Karpas-422 (cell line): ENCODE measurements around the gene KIF5A. TPM values are rescaled to one million over a fixed set of nuclear protein-coding genes. Genes with fewer than 3 reads are reported as not detected.
A peak's percentile ranks its signal among the peaks of the same experiment; 100 is the strongest.

Source experiments
- DNase-seq: peaks from one replicate; pipeline ENCODE4 v3.0.0-alpha.2; 2015
- H2AFZ ChIP-seq: fragments of 200-600 bp; sonication (generic); 2 replicates; pipeline ENCODE4 v1.6.1; 2014; ENCODE audit warnings: antibody characterized with exemption, low read length, mixed read lengths
- H3K27ac ChIP-seq: fragments of 200-600 bp; sonication (generic); 2 replicates; pipeline ENCODE4 v1.5.1; 2014; ENCODE audit warnings: mild to moderate bottlenecking, low read length, moderate library complexity
- H3K27me3 ChIP-seq: fragments of 200-600 bp; sonication (generic); 2 replicates; pipeline ENCODE4 v1.6.1; 2014; ENCODE audit warnings: low read length, mixed read lengths
- H3K36me3 ChIP-seq: fragments of 200-600 bp; sonication (generic); 2 replicates; pipeline ENCODE4 v1.6.1; 2014; ENCODE audit warnings: low read length, mixed read lengths; ENCODE audit not compliant: insufficient read depth
- H3K4me1 ChIP-seq: fragments of 200-600 bp; sonication (generic); 2 replicates; pipeline ENCODE4 v1.6.1; 2014; ENCODE audit warnings: mild to moderate bottlenecking, low read length, mixed read lengths
- H3K4me2 ChIP-seq: fragments of 200-600 bp; sonication (generic); 2 replicates; pipeline ENCODE4 v1.6.1; 2014; ENCODE audit warnings: low read length, low read depth, mild to moderate bottlenecking; ENCODE audit not compliant: poor library complexity, severe bottlenecking
- H3K4me3 ChIP-seq: fragments of 200-600 bp; sonication (generic); 2 replicates; pipeline ENCODE4 v1.5.1; 2014; ENCODE audit warnings: mild to moderate bottlenecking, antibody characterized with exemption, low read length, mixed read lengths
- H3K79me2 ChIP-seq: fragments of 200-600 bp; sonication (generic); 2 replicates; pipeline ENCODE4 v1.6.1; 2014; ENCODE audit warnings: mild to moderate bottlenecking, low read length, mixed read lengths
- H3K9ac ChIP-seq: fragments of 200-600 bp; sonication (generic); 2 replicates; pipeline ENCODE4 v1.6.0; 2014; ENCODE audit warnings: low read length
- H3K9me2 ChIP-seq: fragments of 200-600 bp; sonication (generic), shearing (Covaris generic); replicated peaks from 2 replicates; pipeline ENCODE4 v1.6.0; 2014; ENCODE audit warnings: mild to moderate bottlenecking, low read length, moderate library complexity; ENCODE audit not compliant: insufficient read depth
- H3K9me3 ChIP-seq: fragments of 300-700, 200-600 bp; sonication (generic); 2 replicates; pipeline ENCODE4 v1.6.1; 2014; ENCODE audit warnings: low read length, mixed read lengths
- H4K20me1 ChIP-seq: fragments of 200-600 bp; sonication (generic); 2 replicates; pipeline ENCODE4 v1.6.1; 2014; ENCODE audit warnings: mild to moderate bottlenecking, antibody characterized with exemption, low read length, low read depth; ENCODE audit not compliant: insufficient read depth
- total RNA-seq: library from RNA; depleted of rRNA; stranded (reverse); fragments of >200 nt; shearing (Covaris generic); gene quantifications from 2 replicates; pipeline ENCODE4 v1.2.3, GENCODE V29; 2014; ENCODE audit warnings: low replicate concordance

KIF5A gene
- total RNA-seq, 1 experiment from 2014 or later: 21.5 TPM

- no peak overlapping the region for H2AFZ ChIP-seq
- H4K20me1 ChIP-seq: no peaks in the 10 kb centered on the region
- no peaks in the 10 kb centered on the region for H3K9me3 ChIP-seq
- peaks cover 69% of the 10 kb centered on the region for H3K79me2 ChIP-seq
- no peaks in the 10 kb centered on the region for H3K9me2 ChIP-seq
- H3K4me2 ChIP-seq: peak overlapping the region; percentile 97
- peak overlapping the region; percentile 90 for H3K4me3 ChIP-seq
- H3K27me3 ChIP-seq: no peaks in the 10 kb centered on the region
- peak overlapping the region; percentile 85 for H3K9ac ChIP-seq
- peaks cover 10% of the 10 kb centered on the region for H3K36me3 ChIP-seq
- H3K4me1 ChIP-seq: peaks cover 72% of the 10 kb centered on the region
- H3K27ac ChIP-seq: peak overlapping the region; percentile 96
- DNase-seq: peak; percentile 54
Measured at GRCh38 chr12:57551637-57552305, 1.9 kb downstream of the KIF5A start.

- DNase-seq: peak; percentile 51
- no peaks in the 10 kb centered on the region for H4K20me1 ChIP-seq
Measured at GRCh38 chr12:57552306-57552651, 2.4 kb downstream of the KIF5A start.

GRCh38 chr12:57552835-57553313 lies 3.0 kb downstream of the KIF5A start:
- Histone ChIP-seq H3K27me3 (no peaks in the 10 kb centered on the region), H3K79me2 (peaks cover 75% of the 10 kb centered on the region), H3K9me2 (no peaks in the 10 kb centered on the region), H3K4me2 (peak overlapping the region; percentile 97), H3K9me3 (no peaks in the 10 kb centered on the region), H3K4me1 (peaks cover 65% of the 10 kb centered on the region), H3K36me3 (peaks cover 13% of the 10 kb centered on the region), H2AFZ (no peak overlapping the region), H3K27ac (peak overlapping the region; percentile 96), H3K9ac (peak overlapping the region; percentile 85), H4K20me1 (no peaks in the 10 kb centered on the region), H3K4me3 (peak overlapping the region; percentile 90)
- peak; percentile 55 for DNase-seq

More at GRCh38 chr12:57552306-57552651, 2.4 kb downstream of the KIF5A start:
- Histone ChIP-seq H3K9me2 (no peaks in the 10 kb centered on the region), H3K9me3 (no peaks in the 10 kb centered on the region), H3K36me3 (peaks cover 13% of the 10 kb centered on the region), H3K4me1 (peaks cover 71% of the 10 kb centered on the region), H3K4me2 (peak overlapping the region; percentile 97), H3K27ac (peak overlapping the region; percentile 96), H3K27me3 (no peaks in the 10 kb centered on the region), H2AFZ (no peak overlapping the region), H3K79me2 (peaks cover 71% of the 10 kb centered on the region), H3K9ac (peak overlapping the region; percentile 85), H3K4me3 (peak overlapping the region; percentile 90)

- no peaks in the 10 kb centered on the region for H3K27me3 ChIP-seq
- DNase-seq: peak; percentile 96
- no peak overlapping the region for H2AFZ ChIP-seq
- H3K36me3 ChIP-seq: peaks cover 13% of the 10 kb centered on the region
- no peaks in the 10 kb centered on the region for H3K9me2 ChIP-seq
- H3K9ac ChIP-seq: peak overlapping the region; percentile 85
- peak overlapping the region; percentile 90 for H3K4me3 ChIP-seq
- peaks cover 80% of the 10 kb centered on the region for H3K79me2 ChIP-seq
- H3K4me1 ChIP-seq: peaks cover 58% of the 10 kb centered on the region
- H3K4me2 ChIP-seq: peak overlapping the region; percentile 97
- peak overlapping the region; percentile 96 for H3K27ac ChIP-seq
- H4K20me1 ChIP-seq: no peaks in the 10 kb centered on the region
- no peaks in the 10 kb centered on the region for H3K9me3 ChIP-seq
Measured at GRCh38 chr12:57553343-57554202, 3.7 kb downstream of the KIF5A start.

- Histone ChIP-seq H3K4me3 (peak overlapping the region; percentile 90; the same call in 1 of the 2 replicates), H4K20me1 (no peaks in the 10 kb centered on the region), H3K27me3 (no peaks in the 10 kb centered on the region), H3K4me1 (peaks cover 49% of the 10 kb centered on the region), H3K27ac (peak overlapping the region; percentile 96), H3K79me2 (peaks cover 85% of the 10 kb centered on the region), H3K9ac (peak overlapping the region; percentile 85; the same call in 1 of the 2 replicates), H3K36me3 (peaks cover 13% of the 10 kb centered on the region), H3K9me2 (no peaks in the 10 kb centered on the region), H3K4me2 (peak overlapping the region; percentile 97), H2AFZ (no peak overlapping the region), H3K9me3 (no peaks in the 10 kb centered on the region)
- no peak for DNase-seq
Measured at GRCh38 chr12:57554453-57554852, 4.6 kb downstream of the KIF5A start.

- Histone ChIP-seq H4K20me1 (no peaks in the 10 kb centered on the region), H2AFZ (no peak overlapping the region), H3K4me2 (peak overlapping the region; percentile 97), H3K9me3 (no peaks in the 10 kb centered on the region), H3K27ac (peak overlapping the region; percentile 96), H3K9me2 (no peaks in the 10 kb centered on the region), H3K36me3 (peaks cover 13% of the 10 kb centered on the region), H3K9ac (no peak overlapping the region), H3K4me3 (no peak overlapping the region), H3K79me2 (peaks cover 86% of the 10 kb centered on the region), H3K4me1 (peaks cover 47% of the 10 kb centered on the region), H3K27me3 (no peaks in the 10 kb centered on the region)
- no peak for DNase-seq
Measured at GRCh38 chr12:57554897-57555296, 5.1 kb downstream of the KIF5A start.

- Histone ChIP-seq H3K36me3 (peaks cover 18% of the 10 kb centered on the region), H3K9me2 (no peaks in the 10 kb centered on the region), H3K4me1 (peaks cover 23% of the 10 kb centered on the region), H3K9me3 (no peaks in the 10 kb centered on the region), H3K9ac (no peak overlapping the region), H3K4me3 (no peak overlapping the region), H3K27ac (no peak overlapping the region), H3K79me2 (peaks cover 71% of the 10 kb centered on the region), H2AFZ (no peak overlapping the region), H4K20me1 (no peaks in the 10 kb centered on the region), H3K27me3 (no peaks in the 10 kb centered on the region), H3K4me2 (no peak overlapping the region)
- DNase-seq: no peak
Measured at GRCh38 chr12:57558864-57559263, 9.0 kb downstream of the KIF5A start.

GRCh38 chr12:57560516-57560915 lies 10.7 kb downstream of the KIF5A start:
- Histone ChIP-seq H3K4me1 (peaks cover 10% of the 10 kb centered on the region), H3K79me2 (peaks cover 56% of the 10 kb centered on the region), H3K4me3 (no peak overlapping the region), H3K9me3 (no peaks in the 10 kb centered on the region), H2AFZ (no peak overlapping the region), H4K20me1 (no peaks in the 10 kb centered on the region), H3K27me3 (no peaks in the 10 kb centered on the region), H3K36me3 (peaks cover 22% of the 10 kb centered on the region; the same call in 1 of the 2 replicates), H3K9ac (no peak overlapping the region), H3K9me2 (no peaks in the 10 kb centered on the region), H3K27ac (no peak overlapping the region), H3K4me2 (no peak overlapping the region)
- no peak for DNase-seq
